Stimulated activated effector memory CD8-positive, alpha-beta T cell treated with anti-CD3 and anti-CD28 coated beads, Interleukin-12 subunit alpha, Interleukin-12 subunit beta, amount 100 ng/mL, for 72 hours (primary cell): ENCODE results near the gene SLC37A1.

Experiments used
- ATAC-seq: fragments of 150-1000 bp; cut with Tn5 transposase; 2 replicates; pipeline ENCODE4 v1.10.0; 2021
- DNase-seq, 2 donors: peaks; one replicate each; pipeline ENCODE4 v3.0.0; 2021 to 2022; ENCODE audit warnings: low spot score in 2 of 2
- H3K27ac Mint-ChIP-seq: one replicate; pipeline ENCODE4 v1.8.0; 2022; ENCODE audit warnings: mild to moderate bottlenecking, mixed read lengths
- H3K36me3 Mint-ChIP-seq: one replicate; pipeline ENCODE4 v1.8.0; 2022; ENCODE audit warnings: mild to moderate bottlenecking, mixed read lengths
- H3K4me1 Mint-ChIP-seq: one replicate; pipeline ENCODE4 v1.8.0; 2022; ENCODE audit warnings: mixed read lengths
- H3K4me3 Mint-ChIP-seq: one replicate; pipeline ENCODE4 v1.8.0; 2022; ENCODE audit warnings: mild to moderate bottlenecking, mixed read lengths
- H3K9me3 Mint-ChIP-seq: one replicate; pipeline ENCODE4 v1.8.0; 2022; ENCODE audit warnings: mixed read lengths

The SLC37A1 gene

GRCh38 chr21:42512346-42513034 is 1.2 kb upstream of the SLC37A1 start:
- peaks cover 11% of the 10 kb centered on the region for H3K36me3 Mint-ChIP-seq
- ATAC-seq = no peak
- no peaks in the 10 kb centered on the region for H3K9me3 Mint-ChIP-seq
- H3K27ac Mint-ChIP-seq = peak overlapping the region; percentile 78
- DNase-seq = no peak
- H3K4me1 Mint-ChIP-seq = peaks cover 32% of the 10 kb centered on the region
- peak overlapping the region; percentile 68 for H3K4me3 Mint-ChIP-seq

DNA sequence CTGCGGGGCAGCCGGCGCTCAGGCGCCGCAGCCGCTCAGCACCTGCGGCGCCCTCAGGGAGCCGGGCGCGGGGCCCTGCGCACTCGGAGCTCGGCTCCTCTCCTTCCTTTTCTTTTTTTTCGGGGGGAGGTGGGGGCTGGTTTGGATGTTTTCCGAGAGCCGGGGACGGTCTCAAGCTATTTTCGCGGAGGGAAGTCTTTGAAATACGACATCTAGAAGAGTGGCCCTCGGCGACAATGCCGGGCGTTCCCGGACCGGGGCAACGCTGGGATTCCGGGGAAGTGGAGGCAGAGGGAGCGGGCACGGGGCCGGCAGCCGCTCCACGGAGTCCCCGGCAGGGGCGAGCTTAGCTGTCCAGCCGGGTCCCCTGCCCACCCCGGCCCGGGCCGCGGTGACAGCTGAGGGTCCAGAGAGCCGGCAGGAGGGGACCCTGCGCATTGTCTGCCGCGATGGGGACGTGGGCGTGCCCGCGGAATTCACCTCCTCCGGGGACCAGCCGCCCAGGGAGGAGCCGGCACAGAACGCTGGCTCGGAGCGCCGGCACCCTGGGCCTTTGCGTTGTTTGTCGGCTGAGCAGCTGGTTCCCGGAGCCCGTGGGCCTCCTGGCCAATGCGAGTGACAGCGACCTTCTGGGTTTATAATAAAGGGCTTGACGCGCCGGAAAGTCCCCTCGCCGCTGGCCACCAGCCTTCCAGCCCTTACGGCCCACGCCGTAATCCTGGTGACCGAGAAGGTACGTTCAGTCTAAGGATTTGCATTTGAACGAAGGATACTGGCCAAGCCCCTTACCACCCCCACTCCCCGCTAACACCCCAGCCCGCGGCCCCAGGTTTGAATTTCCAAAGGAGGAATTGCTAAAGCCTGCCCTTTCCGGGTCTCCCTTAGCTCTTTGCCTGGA is 582 bp downstream of the SLC37A1 start:
- ATAC-seq (peak; percentile 84), DNase-seq (peak; percentile 53 to 77)
- H3K9me3 Mint-ChIP-seq = no peaks in the 10 kb centered on the region
- H3K4me3 Mint-ChIP-seq = peak overlapping the region; percentile 68
- H3K4me1 Mint-ChIP-seq = peaks cover 41% of the 10 kb centered on the region
- peak overlapping the region; percentile 7 for H3K27ac Mint-ChIP-seq
- H3K36me3 Mint-ChIP-seq = peaks cover 28% of the 10 kb centered on the region

GRCh38 chr21:42514883-42515228 is 1.2 kb downstream of the SLC37A1 start:
- ATAC-seq (no peak), DNase-seq (no peak)
- Mint-ChIP-seq H3K9me3 (no peaks in the 10 kb centered on the region), H3K4me3 (peak overlapping the region; percentile 68), H3K36me3 (peaks cover 34% of the 10 kb centered on the region), H3K27ac (peak overlapping the region; percentile 7), H3K4me1 (peaks cover 44% of the 10 kb centered on the region)

DNA sequence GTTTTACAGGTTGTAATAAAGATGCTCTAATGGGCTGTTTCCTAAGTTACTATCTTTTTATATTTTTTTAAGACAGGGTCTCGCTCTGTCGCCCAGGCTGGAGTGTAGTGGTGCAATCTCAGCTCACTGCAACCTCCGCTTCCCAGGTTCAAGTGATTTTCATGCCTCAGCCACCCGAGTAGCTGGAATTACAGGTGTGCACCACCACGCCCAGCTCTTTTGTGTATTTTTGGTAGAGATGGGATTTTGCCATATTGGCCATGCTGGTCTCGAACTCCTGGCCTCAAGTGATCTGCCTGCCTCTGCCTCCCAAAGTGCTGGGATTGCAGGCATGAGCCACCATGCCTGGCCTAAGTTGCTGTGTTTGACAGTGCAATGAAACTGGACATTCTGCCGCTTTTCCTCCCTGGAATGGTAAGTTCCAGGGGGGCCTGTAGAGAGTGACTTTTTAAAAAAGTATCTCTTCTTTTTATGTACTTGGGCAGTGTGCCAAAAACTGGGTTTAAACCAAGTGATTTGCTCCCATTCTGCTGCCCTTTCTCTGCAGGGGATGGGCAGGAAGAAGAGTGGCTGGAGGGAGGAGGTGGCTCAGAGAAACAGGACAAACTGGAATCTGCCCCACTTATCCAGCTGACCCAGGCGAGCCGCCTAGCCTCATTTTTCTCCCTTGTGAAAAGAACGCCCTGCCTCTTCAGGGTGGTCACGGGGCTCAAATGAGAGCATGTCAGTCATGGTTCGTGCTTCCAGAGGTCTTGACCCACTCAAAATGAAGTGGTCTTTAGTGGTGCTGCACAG is 2.3 kb downstream of the SLC37A1 start:
- Mint-ChIP-seq H3K9me3 (no peaks in the 10 kb centered on the region), H3K27ac (no peak overlapping the region), H3K4me3 (peak overlapping the region; percentile 68), H3K36me3 (peaks cover 44% of the 10 kb centered on the region), H3K4me1 (peaks cover 53% of the 10 kb centered on the region)
- ATAC-seq (no peak), DNase-seq (no peak)

DNA sequence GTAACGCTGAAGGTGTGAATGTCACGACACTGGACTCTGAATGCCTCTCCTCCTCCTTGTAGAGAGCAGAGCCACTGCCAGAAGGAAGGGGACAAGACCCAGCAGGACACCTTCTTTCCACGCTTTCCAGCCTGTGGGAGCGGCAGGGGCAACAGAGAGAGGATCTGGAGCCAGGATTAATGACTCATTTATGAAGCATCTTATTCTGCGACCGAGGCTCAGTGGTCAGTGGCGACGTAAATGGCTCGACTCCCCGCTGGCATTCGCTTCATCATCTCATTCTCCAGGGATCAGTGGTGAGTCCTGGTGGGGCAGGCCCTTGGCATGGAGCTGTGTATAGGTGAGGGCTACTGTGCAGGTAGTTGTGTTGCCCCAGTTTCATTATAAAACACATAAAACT is 4.6 kb downstream of the SLC37A1 start:
- DNase-seq (no peak), ATAC-seq (no peak)
- Mint-ChIP-seq H3K4me3 (no peak overlapping the region), H3K4me1 (peaks cover 59% of the 10 kb centered on the region), H3K27ac (no peak overlapping the region), H3K9me3 (no peaks in the 10 kb centered on the region), H3K36me3 (peaks cover 57% of the 10 kb centered on the region)

GRCh38 chr21:42518626-42519025 is 5.0 kb downstream of the SLC37A1 start:
- Mint-ChIP-seq H3K4me1 (peaks cover 60% of the 10 kb centered on the region), H3K27ac (no peak overlapping the region), H3K9me3 (no peaks in the 10 kb centered on the region), H3K4me3 (no peak overlapping the region), H3K36me3 (peaks cover 58% of the 10 kb centered on the region)
- ATAC-seq (no peak), DNase-seq (no peak)

GRCh38 chr21:42520628-42521253 is 7.1 kb downstream of the SLC37A1 start:
- DNase-seq (no peak), ATAC-seq (no peak)
- no peak overlapping the region for H3K4me3 Mint-ChIP-seq
- no peaks in the 10 kb centered on the region for H3K9me3 Mint-ChIP-seq
- peak overlapping the region; percentile 29 for H3K27ac Mint-ChIP-seq
- peaks cover 72% of the 10 kb centered on the region for H3K36me3 Mint-ChIP-seq
- H3K4me1 Mint-ChIP-seq = peaks cover 68% of the 10 kb centered on the region

- Mint-ChIP-seq H3K9me3 (no peaks in the 10 kb centered on the region), H3K4me3 (no peak overlapping the region), H3K4me1 (peaks cover 70% of the 10 kb centered on the region), H3K27ac (no peak overlapping the region), H3K36me3 (peaks cover 78% of the 10 kb centered on the region)
- no peak for ATAC-seq
- DNase-seq = no peak
Observed at GRCh38 chr21:42521384-42521783, 7.7 kb downstream of the SLC37A1 start.

DNA sequence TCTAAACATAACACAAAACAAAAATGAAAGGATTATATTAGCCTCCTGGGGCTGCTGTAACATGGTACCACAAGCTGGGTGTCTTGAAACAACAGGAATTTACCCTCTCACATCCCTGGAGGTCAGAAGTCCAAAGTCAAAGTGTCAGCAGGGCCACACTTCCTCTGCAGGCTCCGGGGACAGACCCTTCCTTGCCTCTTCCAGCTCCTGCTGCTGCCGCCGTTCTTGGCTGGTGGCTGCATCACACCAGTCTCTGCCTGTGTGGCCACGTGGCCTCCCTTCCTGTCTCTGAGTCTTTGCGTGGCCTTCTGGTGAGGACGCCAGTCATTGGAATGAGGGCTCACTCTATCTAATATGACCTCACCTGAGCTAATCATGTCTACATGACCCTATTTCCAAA is 8.2 kb downstream of the SLC37A1 start:
- peaks cover 69% of the 10 kb centered on the region for H3K4me1 Mint-ChIP-seq
- no peaks in the 10 kb centered on the region for H3K9me3 Mint-ChIP-seq
- peaks cover 80% of the 10 kb centered on the region for H3K36me3 Mint-ChIP-seq
- H3K4me3 Mint-ChIP-seq = no peak overlapping the region
- ATAC-seq = no peak
- DNase-seq = no peak
- H3K27ac Mint-ChIP-seq = no peak overlapping the region

- Mint-ChIP-seq H3K4me3 (no peak overlapping the region), H3K4me1 (peaks cover 69% of the 10 kb centered on the region), H3K9me3 (no peaks in the 10 kb centered on the region), H3K27ac (peak overlapping the region; percentile 54), H3K36me3 (peaks cover 84% of the 10 kb centered on the region)
- no peak for DNase-seq
- ATAC-seq = no peak
Observed at GRCh38 chr21:42522271-42522670, 8.6 kb downstream of the SLC37A1 start.

GRCh38 chr21:42522771-42523170 is 9.1 kb downstream of the SLC37A1 start:
- Mint-ChIP-seq H3K36me3 (peaks cover 82% of the 10 kb centered on the region), H3K9me3 (no peaks in the 10 kb centered on the region), H3K4me3 (no peak overlapping the region), H3K4me1 (peaks cover 70% of the 10 kb centered on the region), H3K27ac (peak overlapping the region; percentile 54)
- ATAC-seq = no peak
- DNase-seq = no peak

GRCh38 chr21:42523211-42523610 is 9.6 kb downstream of the SLC37A1 start:
- no peaks in the 10 kb centered on the region for H3K9me3 Mint-ChIP-seq
- ATAC-seq (no peak), DNase-seq (no peak)
- H3K36me3 Mint-ChIP-seq = peaks cover 78% of the 10 kb centered on the region
- no peak overlapping the region for H3K4me3 Mint-ChIP-seq
- H3K4me1 Mint-ChIP-seq = peaks cover 70% of the 10 kb centered on the region
- H3K27ac Mint-ChIP-seq = peak overlapping the region; percentile 54

DNA sequence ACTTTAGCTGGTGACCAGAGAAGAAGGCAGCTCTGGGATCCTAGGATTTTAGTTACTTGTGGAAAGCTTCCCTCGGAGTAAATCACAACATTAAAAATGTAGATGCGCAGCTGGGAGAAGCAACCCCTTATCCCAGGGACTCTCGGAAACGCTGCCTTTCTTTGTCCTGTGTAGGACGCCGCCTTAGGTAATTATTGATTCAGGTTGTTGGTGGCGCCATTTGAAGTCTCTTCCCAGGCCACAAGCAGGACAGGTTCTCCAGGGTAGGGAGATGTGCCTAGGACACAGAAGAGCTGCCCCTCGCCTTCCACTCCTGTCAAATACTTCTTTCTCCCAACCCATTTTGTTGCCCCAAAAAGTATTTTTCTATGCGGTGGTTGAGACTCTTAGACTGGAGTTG is 10.3 kb downstream of the SLC37A1 start:
- ATAC-seq = no peak
- Mint-ChIP-seq H3K27ac (no peak overlapping the region), H3K4me1 (peaks cover 71% of the 10 kb centered on the region), H3K9me3 (no peaks in the 10 kb centered on the region), H3K4me3 (peak overlapping the region; percentile 61), H3K36me3 (peaks cover 71% of the 10 kb centered on the region)
- DNase-seq = no peak

- Mint-ChIP-seq H3K4me3 (peak overlapping the region; percentile 61), H3K9me3 (no peaks in the 10 kb centered on the region), H3K36me3 (peaks cover 65% of the 10 kb centered on the region), H3K27ac (peak overlapping the region; percentile 60), H3K4me1 (peaks cover 75% of the 10 kb centered on the region)
- no peak for DNase-seq
- peak; percentile 57 for ATAC-seq
Observed at GRCh38 chr21:42524341-42525028, 10.8 kb downstream of the SLC37A1 start.
